ENCODE data around the gene ANK2. TPM values are rescaled to one million over a fixed set of nuclear protein-coding genes. Genes with fewer than 3 reads are reported as not detected.

The ANK2 gene
- total RNA-seq, 1 experiment from 2014 or later, result 5.6 TPM

- Histone ChIP-seq H3K36me3 (ENCODE audit: control insufficient read depth in 1 of 2, insufficient read depth in 2 of 2, low read length in 2 of 2) (no peaks in the 10 kb centered on the region), H3K79me2 (ENCODE audit: insufficient read depth, low read length) (no peaks in the 10 kb centered on the region), H3K9me3 (ENCODE audit: control insufficient read depth in 1 of 2, insufficient read depth in 1 of 2, low read depth in 1 of 2, low read length in 2 of 2) (no peaks in the 10 kb centered on the region), H2AFZ (ENCODE audit: low read depth, low read length, poor library complexity, severe bottlenecking) (no peak overlapping the region), H3K9ac (ENCODE audit: low read length) (no peak overlapping the region), H4K20me1 (ENCODE audit: insufficient read depth) (no peaks in the 10 kb centered on the region), H3K27me3 (ENCODE audit: insufficient read depth, low read length) (no peaks in the 10 kb centered on the region), H3K27ac (ENCODE audit: low read depth, low read length) (no peak overlapping the region), H3K4me3 (replicated peaks in 1 of 2; ENCODE audit: low read depth in 1 of 2, low read length in 2 of 2) (no peak overlapping the region), H3K4me2 (ENCODE audit: low read length) (no peak overlapping the region), H3K9me2 (ENCODE audit: insufficient read depth) (no peaks in the 10 kb centered on the region), H3K4me1 (ENCODE audit: control insufficient read depth in 1 of 2, insufficient read depth in 2 of 2, low read length in 2 of 2) (no peaks in the 10 kb centered on the region)
- ChIA-PET RAD21 (ENCODE audit: low non-redundant PET in 1 of 2, low total read pairs in 2 of 2, uncharacterized antibody in 2 of 2, unreplicated experiment in 2 of 2) (no interaction called here), POLR2A (no interaction called here), CTCF (no interaction called here)
- no TSS peak for BruUV-seq (replicated peaks)
- TF ChIP-seq EGR1 (IDR thresholded peaks at IDR 0.05; ENCODE audit: low read depth) (no peak), SP1 (IDR thresholded peaks at IDR 0.05; ENCODE audit: low read depth) (no peak), EZH2phosphoT487 (IDR thresholded peaks at IDR 0.05; ENCODE audit: borderline replicate concordance) (no peak), EZH2 (IDR thresholded peaks at IDR 0.05) (no peak), ATF3 (IDR thresholded peaks at IDR 0.05) (no peak)
- TF ChIP-seq, protein P1, sequence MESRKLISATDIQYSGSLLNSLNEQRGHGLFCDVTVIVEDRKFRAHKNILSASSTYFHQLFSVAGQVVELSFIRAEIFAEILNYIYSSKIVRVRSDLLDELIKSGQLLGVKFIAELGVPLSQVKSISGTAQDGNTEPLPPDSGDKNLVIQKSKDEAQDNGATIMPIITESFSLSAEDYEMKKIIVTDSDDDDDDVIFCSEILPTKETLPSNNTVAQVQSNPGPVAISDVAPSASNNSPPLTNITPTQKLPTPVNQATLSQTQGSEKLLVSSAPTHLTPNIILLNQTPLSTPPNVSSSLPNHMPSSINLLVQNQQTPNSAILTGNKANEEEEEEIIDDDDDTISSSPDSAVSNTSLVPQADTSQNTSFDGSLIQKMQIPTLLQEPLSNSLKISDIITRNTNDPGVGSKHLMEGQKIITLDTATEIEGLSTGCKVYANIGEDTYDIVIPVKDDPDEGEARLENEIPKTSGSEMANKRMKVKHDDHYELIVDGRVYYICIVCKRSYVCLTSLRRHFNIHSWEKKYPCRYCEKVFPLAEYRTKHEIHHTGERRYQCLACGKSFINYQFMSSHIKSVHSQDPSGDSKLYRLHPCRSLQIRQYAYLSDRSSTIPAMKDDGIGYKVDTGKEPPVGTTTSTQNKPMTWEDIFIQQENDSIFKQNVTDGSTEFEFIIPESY (IDR thresholded peaks at IDR 0.05; ENCODE audit: extremely low read depth, insufficient replicate concordance, low read length), result no peak
- DNase-seq (ENCODE audit: low read depth, low spot score) (no peak), ATAC-seq (no peak)
- intact Hi-C loops (cut with micrococcal nuclease), result no loop called here
These were observed 1.9 kb downstream of the ANK2 start for GRCh38 chr4:113051361-113051760.

GRCh38 chr4:113052379-113052951 is 3.0 kb downstream of the ANK2 start:
- Histone ChIP-seq H3K9ac (ENCODE audit: low read length) (no peak overlapping the region), H3K4me1 (ENCODE audit: control insufficient read depth in 1 of 2, insufficient read depth in 2 of 2, low read length in 2 of 2) (no peaks in the 10 kb centered on the region), H3K27ac (ENCODE audit: low read depth, low read length) (no peak overlapping the region), H3K9me2 (ENCODE audit: insufficient read depth) (no peaks in the 10 kb centered on the region), H3K4me3 (replicated peaks in 1 of 2; ENCODE audit: low read depth in 1 of 2, low read length in 2 of 2) (no peak overlapping the region), H3K79me2 (ENCODE audit: insufficient read depth, low read length) (no peaks in the 10 kb centered on the region), H3K27me3 (ENCODE audit: insufficient read depth, low read length) (no peaks in the 10 kb centered on the region), H3K9me3 (ENCODE audit: control insufficient read depth in 1 of 2, insufficient read depth in 1 of 2, low read depth in 1 of 2, low read length in 2 of 2) (no peaks in the 10 kb centered on the region), H2AFZ (ENCODE audit: low read depth, low read length, poor library complexity, severe bottlenecking) (no peak overlapping the region), H3K4me2 (ENCODE audit: low read length) (no peak overlapping the region), H4K20me1 (ENCODE audit: insufficient read depth) (no peaks in the 10 kb centered on the region), H3K36me3 (ENCODE audit: control insufficient read depth in 1 of 2, insufficient read depth in 2 of 2, low read length in 2 of 2) (no peaks in the 10 kb centered on the region)
- DNase-seq (ENCODE audit: low read depth, low spot score) (no peak), ATAC-seq (no peak)
- ChIA-PET CTCF (no interaction called here), RAD21 (ENCODE audit: low non-redundant PET in 1 of 2, low total read pairs in 2 of 2, uncharacterized antibody in 2 of 2, unreplicated experiment in 2 of 2) (no interaction called here), POLR2A (no interaction called here)
- TF ChIP-seq, protein P1 (IDR thresholded peaks at IDR 0.05; ENCODE audit: extremely low read depth, insufficient replicate concordance, low read length), result no peak
- no peak for TF ChIP-seq ATF3 (IDR thresholded peaks at IDR 0.05)
- no peak for TF ChIP-seq SP1 (IDR thresholded peaks at IDR 0.05; ENCODE audit: low read depth)
- no peak for TF ChIP-seq EZH2phosphoT487 (IDR thresholded peaks at IDR 0.05; ENCODE audit: borderline replicate concordance)
- TF ChIP-seq POLR2A (IDR thresholded peaks at IDR 0.05; ENCODE audit: borderline replicate concordance, extremely low read depth, insufficient read depth, insufficient read length), result no peak
- no peak for TF ChIP-seq REST (IDR thresholded peaks at IDR 0.05; ENCODE audit: low read depth)
- TF ChIP-seq CEBPB (IDR thresholded peaks at IDR 0.05; ENCODE audit: low read depth), result no peak
- intact Hi-C loops (cut with micrococcal nuclease), result no loop called here
- no TSS peak for BruUV-seq (replicated peaks)
